ENCODE measurements around the gene SLC9A7. TPM values are rescaled to one million over a fixed set of nuclear protein-coding genes. Genes with fewer than 3 reads are reported as not detected.
A peak's percentile ranks its signal among the peaks of the same experiment; 100 is the strongest.

Gene SLC9A7
- total RNA-seq, 1 experiment from 2014 or later = 74.3 TPM

- DNase-seq = no peak
- intact Hi-C loops (cut with micrococcal nuclease) = no loop called here
- no peaks in the 10 kb centered on the region for H3K9me2 ChIP-seq (replicated peaks; ENCODE audit: low read length)
- no peak overlapping the region for H2AFZ ChIP-seq (ENCODE audit: low read length)
- no peaks in the 10 kb centered on the region for H3K27me3 ChIP-seq (ENCODE audit: low read length)
- no peak for ATAC-seq
- H3F3A ChIP-seq (ENCODE audit: low read length, unreplicated experiment) = peaks cover 3% of the 10 kb centered on the region
- no peak overlapping the region for H3K9ac ChIP-seq (ENCODE audit: low read length)
- CTCF ChIA-PET = no interaction called here
- no peak overlapping the region for H3K4me2 ChIP-seq (ENCODE audit: low read length)
- no peaks in the 10 kb centered on the region for H3K9me3 ChIP-seq (ENCODE audit: low read length)
- no peaks in the 10 kb centered on the region for H4K20me1 ChIP-seq (ENCODE audit: low read length)
- H3K36me3 ChIP-seq (ENCODE audit: low read depth, low read length) = peaks cover 2% of the 10 kb centered on the region; the same call in 1 of the 2 replicates
- H3K79me2 ChIP-seq (ENCODE audit: low read length) = peaks cover 36% of the 10 kb centered on the region
- no peak overlapping the region for H3K4me3 ChIP-seq (ENCODE audit: low read length)
- H3K27ac ChIP-seq (ENCODE audit: low read length) = no peak overlapping the region
- H3K4me1 ChIP-seq (ENCODE audit: insufficient read depth, low read length) = peaks cover 5% of the 10 kb centered on the region; the same call in 1 of the 2 replicates
- BruUV-seq (replicated peaks) = TSS peak; percentile 3
- POLR2A ChIA-PET (ENCODE audit: unreplicated experiment) = no interaction called here
- no peak for TF ChIP-seq EZH2phosphoT487 (IDR thresholded peaks at IDR 0.05; ENCODE audit: borderline replicate concordance, low read length)
- TF ChIP-seq EZH2 (IDR thresholded peaks at IDR 0.05; ENCODE audit: low read length, unreplicated experiment) = no peak
- TF ChIP-seq, protein P1, sequence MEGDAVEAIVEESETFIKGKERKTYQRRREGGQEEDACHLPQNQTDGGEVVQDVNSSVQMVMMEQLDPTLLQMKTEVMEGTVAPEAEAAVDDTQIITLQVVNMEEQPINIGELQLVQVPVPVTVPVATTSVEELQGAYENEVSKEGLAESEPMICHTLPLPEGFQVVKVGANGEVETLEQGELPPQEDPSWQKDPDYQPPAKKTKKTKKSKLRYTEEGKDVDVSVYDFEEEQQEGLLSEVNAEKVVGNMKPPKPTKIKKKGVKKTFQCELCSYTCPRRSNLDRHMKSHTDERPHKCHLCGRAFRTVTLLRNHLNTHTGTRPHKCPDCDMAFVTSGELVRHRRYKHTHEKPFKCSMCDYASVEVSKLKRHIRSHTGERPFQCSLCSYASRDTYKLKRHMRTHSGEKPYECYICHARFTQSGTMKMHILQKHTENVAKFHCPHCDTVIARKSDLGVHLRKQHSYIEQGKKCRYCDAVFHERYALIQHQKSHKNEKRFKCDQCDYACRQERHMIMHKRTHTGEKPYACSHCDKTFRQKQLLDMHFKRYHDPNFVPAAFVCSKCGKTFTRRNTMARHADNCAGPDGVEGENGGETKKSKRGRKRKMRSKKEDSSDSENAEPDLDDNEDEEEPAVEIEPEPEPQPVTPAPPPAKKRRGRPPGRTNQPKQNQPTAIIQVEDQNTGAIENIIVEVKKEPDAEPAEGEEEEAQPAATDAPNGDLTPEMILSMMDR (conservative IDR thresholded peaks at IDR 0.05; ENCODE audit: low read depth, low read length) = no peak
Observed at GRCh38 chrX:46595084-46595483, 163.8 kb downstream of the SLC9A7 start.

GRCh38 chrX:46589977-46590723 lies 168.8 kb downstream of the SLC9A7 start:
- H3K9me2 ChIP-seq (replicated peaks; ENCODE audit: low read length) = no peaks in the 10 kb centered on the region
- intact Hi-C loops (cut with micrococcal nuclease) = loop anchor here (2.0 kb wide), 1 partner anchor 13 kb away; no protein-coding TSS in a partner anchor
- ATAC-seq (peak; percentile 72), DNase-seq (peak; percentile 81)
- no peak overlapping the region for H2AFZ ChIP-seq (ENCODE audit: low read length)
- peaks cover 30% of the 10 kb centered on the region for H3K4me1 ChIP-seq (ENCODE audit: insufficient read depth, low read length)
- BruUV-seq (replicated peaks) = no TSS peak
- ChIA-PET CTCF (interaction anchor here (0.6 kb wide), 1 partner anchor 14 kb away, joined by 7 read pairs; no protein-coding TSS in a partner anchor), POLR2A (ENCODE audit: unreplicated experiment) (interaction anchor here (0.7 kb wide), 1 partner anchor 265 kb away, joined by 6 read pairs; no protein-coding TSS in a partner anchor)
- no peak overlapping the region for H3K9ac ChIP-seq (ENCODE audit: low read length)
- H3F3A ChIP-seq (ENCODE audit: low read length, unreplicated experiment) = no peaks in the 10 kb centered on the region
- peak overlapping the region; percentile 24; the same call in 1 of the 2 replicates for H3K4me2 ChIP-seq (ENCODE audit: low read length)
- H3K27ac ChIP-seq (ENCODE audit: low read length) = no peak overlapping the region
- TF ChIP-seq EZH2phosphoT487 (IDR thresholded peaks at IDR 0.05; ENCODE audit: borderline replicate concordance, low read length) (no peak), EZH2 (IDR thresholded peaks at IDR 0.05; ENCODE audit: low read length, unreplicated experiment) (no peak)
- TF ChIP-seq, protein P1 (conservative IDR thresholded peaks at IDR 0.05; ENCODE audit: low read depth, low read length) = no peak
- H3K79me2 ChIP-seq (ENCODE audit: low read length) = peaks cover 52% of the 10 kb centered on the region
- no peaks in the 10 kb centered on the region for H3K9me3 ChIP-seq (ENCODE audit: low read length)
- no peaks in the 10 kb centered on the region for H4K20me1 ChIP-seq (ENCODE audit: low read length)
- H3K4me3 ChIP-seq (ENCODE audit: low read length) = no peak overlapping the region
- no peaks in the 10 kb centered on the region for H3K27me3 ChIP-seq (ENCODE audit: low read length)
- no peaks in the 10 kb centered on the region for H3K36me3 ChIP-seq (ENCODE audit: low read depth, low read length)

- DNase-seq = peak; percentile 22
- no TSS peak for BruUV-seq (replicated peaks)
- no peaks in the 10 kb centered on the region for H4K20me1 ChIP-seq (ENCODE audit: low read length)
- no peaks in the 10 kb centered on the region for H3F3A ChIP-seq (ENCODE audit: low read length, unreplicated experiment)
- no peak for ATAC-seq
- H3K79me2 ChIP-seq (ENCODE audit: low read length) = peaks cover 58% of the 10 kb centered on the region
- no peaks in the 10 kb centered on the region for H3K27me3 ChIP-seq (ENCODE audit: low read length)
- H3K27ac ChIP-seq (ENCODE audit: low read length) = peak overlapping the region; percentile 1; the same call in 1 of the 2 replicates
- H3K9me3 ChIP-seq (ENCODE audit: low read length) = no peaks in the 10 kb centered on the region
- TF ChIP-seq EZH2 (IDR thresholded peaks at IDR 0.05; ENCODE audit: low read length, unreplicated experiment) = no peak
- TF ChIP-seq, protein P1 (conservative IDR thresholded peaks at IDR 0.05; ENCODE audit: low read depth, low read length) = no peak
- TF ChIP-seq EZH2phosphoT487 (IDR thresholded peaks at IDR 0.05; ENCODE audit: borderline replicate concordance, low read length) = no peak
- no peak overlapping the region for H2AFZ ChIP-seq (ENCODE audit: low read length)
- ChIA-PET CTCF (interaction anchor here (0.7 kb wide), 1 partner anchor 12 kb away, joined by 4 read pairs; no protein-coding TSS in a partner anchor), POLR2A (ENCODE audit: unreplicated experiment) (no interaction called here)
- H3K36me3 ChIP-seq (ENCODE audit: low read depth, low read length) = no peaks in the 10 kb centered on the region
- no peaks in the 10 kb centered on the region for H3K9me2 ChIP-seq (replicated peaks; ENCODE audit: low read length)
- H3K4me1 ChIP-seq (ENCODE audit: insufficient read depth, low read length) = peaks cover 30% of the 10 kb centered on the region
- intact Hi-C loops (cut with micrococcal nuclease) = no loop called here
- peak overlapping the region; percentile 45 for H3K4me2 ChIP-seq (ENCODE audit: low read length)
- no peak overlapping the region for H3K9ac ChIP-seq (ENCODE audit: low read length)
- H3K4me3 ChIP-seq (ENCODE audit: low read length) = no peak overlapping the region
Observed at GRCh38 chrX:46588263-46588662, 170.7 kb downstream of the SLC9A7 start.

Measured in PC-3 (cell line).